Measurements from ENCODE around the gene ULK4.
A peak's percentile ranks its signal among the peaks of the same experiment; 100 is the strongest.
"Not testable (repeated sequence)": the region's sequence is repeated elsewhere in the genome, so short reads cannot be mapped to it uniquely, and the experiment has no call there.

The ULK4 gene

DNA sequence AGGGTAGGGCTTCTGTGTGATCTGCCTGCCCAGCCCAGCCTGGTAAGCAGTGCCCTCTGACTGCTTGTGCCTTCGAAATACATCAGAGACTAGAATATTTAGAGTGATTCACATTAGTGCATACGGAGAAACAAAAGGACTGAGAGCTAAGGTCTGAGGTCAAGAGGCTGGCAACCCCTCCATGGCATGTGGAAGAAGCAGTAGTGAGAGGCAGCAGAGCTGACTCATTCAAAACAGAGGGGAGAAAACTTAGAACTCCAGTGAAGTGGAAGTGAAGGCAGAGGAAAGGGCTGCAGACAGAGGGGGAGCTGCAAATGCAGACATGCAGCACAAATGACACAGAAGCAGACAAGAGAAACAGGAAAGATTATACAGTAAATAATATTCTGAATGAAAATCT, 61.6 kb downstream of the ULK4 start:
- DNase-seq (ENCODE audit: low read depth), result peak; percentile 37
- H3K4me3 ChIP-seq (replicated peaks; ENCODE audit: low read depth, low read length), result no peak overlapping the region

DNA sequence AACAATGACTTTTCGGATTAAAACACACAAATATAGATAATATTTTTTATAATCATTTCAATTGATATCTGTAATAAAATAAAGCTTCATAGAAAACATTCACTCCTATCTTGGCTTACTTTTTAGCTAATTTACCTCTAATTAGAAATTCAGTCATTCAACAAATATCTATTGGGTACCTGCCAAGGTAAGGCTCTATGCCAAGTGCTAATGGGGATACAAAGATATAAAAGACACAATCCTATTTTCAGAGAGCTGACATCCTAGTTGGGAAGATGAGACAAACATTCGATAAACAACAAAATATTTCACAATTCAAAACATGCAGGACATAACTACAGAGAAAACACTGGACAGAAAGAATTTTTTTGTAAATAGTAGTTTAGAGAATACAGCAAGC, 63.3 kb downstream of the ULK4 start:
- TF ChIP-seq, protein P1, sequence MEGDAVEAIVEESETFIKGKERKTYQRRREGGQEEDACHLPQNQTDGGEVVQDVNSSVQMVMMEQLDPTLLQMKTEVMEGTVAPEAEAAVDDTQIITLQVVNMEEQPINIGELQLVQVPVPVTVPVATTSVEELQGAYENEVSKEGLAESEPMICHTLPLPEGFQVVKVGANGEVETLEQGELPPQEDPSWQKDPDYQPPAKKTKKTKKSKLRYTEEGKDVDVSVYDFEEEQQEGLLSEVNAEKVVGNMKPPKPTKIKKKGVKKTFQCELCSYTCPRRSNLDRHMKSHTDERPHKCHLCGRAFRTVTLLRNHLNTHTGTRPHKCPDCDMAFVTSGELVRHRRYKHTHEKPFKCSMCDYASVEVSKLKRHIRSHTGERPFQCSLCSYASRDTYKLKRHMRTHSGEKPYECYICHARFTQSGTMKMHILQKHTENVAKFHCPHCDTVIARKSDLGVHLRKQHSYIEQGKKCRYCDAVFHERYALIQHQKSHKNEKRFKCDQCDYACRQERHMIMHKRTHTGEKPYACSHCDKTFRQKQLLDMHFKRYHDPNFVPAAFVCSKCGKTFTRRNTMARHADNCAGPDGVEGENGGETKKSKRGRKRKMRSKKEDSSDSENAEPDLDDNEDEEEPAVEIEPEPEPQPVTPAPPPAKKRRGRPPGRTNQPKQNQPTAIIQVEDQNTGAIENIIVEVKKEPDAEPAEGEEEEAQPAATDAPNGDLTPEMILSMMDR (IDR thresholded peaks at IDR 0.05; ENCODE audit: low read length, missing control alignments), result no peak
- no peak overlapping the region for H3K4me3 ChIP-seq (replicated peaks; ENCODE audit: low read depth, low read length)
- no peak for DNase-seq (ENCODE audit: low read depth)

More for the DNA sequence above, 61.6 kb downstream of the ULK4 start:
- TF ChIP-seq, protein P1 (IDR thresholded peaks at IDR 0.05; ENCODE audit: low read length, missing control alignments), result peak; percentile 3

DNA sequence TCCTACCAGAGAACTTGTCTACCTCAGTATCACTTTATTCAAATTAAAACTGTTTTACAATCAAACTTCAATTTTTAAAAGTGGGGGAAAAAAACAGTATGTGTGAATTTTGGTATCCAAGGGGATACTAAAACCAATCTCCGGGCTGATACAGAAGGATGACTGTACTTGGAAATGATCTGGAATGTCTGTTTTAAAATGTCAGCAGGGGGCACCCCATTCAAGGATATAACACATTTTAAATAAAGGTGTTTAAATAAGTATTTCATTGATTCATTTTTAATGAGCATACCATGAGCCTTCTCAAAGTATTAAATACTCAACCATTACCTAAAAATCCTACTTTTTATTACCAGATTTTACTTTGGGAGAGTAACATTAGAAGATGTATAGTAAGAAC, 67.9 kb downstream of the ULK4 start:
- H3K4me3 ChIP-seq (replicated peaks; ENCODE audit: low read depth, low read length), result no peak overlapping the region
- TF ChIP-seq, protein P1 (IDR thresholded peaks at IDR 0.05; ENCODE audit: low read length, missing control alignments), result peak; percentile 45
- peak; percentile 79 for DNase-seq (ENCODE audit: low read depth)

DNA sequence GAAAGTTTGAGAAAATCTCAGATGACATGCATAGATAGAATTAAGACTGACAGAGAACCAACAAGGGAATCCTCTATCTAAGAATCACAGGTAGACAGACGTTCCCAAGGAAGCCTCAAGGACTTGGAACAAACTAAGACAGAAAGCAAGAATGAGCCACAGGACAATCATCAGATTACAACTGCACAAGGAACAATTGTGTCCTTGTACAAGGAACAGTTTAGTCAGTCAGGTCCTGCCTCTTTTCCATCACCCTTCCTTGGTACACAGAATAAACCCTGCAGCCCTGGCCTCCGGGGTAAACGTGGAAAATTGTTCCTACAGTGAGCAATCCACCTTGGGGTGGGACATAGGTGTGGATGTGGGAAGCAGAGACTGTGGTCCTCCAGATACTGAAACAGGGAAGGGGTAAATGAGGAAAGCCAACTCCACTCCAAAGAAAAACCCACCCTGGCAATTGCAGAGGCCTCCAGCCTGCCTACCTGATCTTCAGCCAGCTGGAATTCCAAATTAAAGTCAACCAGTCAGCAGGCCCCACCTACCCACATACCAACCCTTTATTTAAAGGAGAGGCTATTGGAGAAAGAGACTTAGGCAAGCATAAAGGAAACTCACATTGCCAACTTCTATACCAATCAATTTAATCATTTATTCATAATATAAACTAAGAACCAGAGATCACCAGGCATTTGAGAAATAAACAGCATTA, 73.4 kb downstream of the ULK4 start:
- TF ChIP-seq, protein P1 (IDR thresholded peaks at IDR 0.05; ENCODE audit: low read length, missing control alignments), result no peak
- no peak for DNase-seq (ENCODE audit: low read depth)
- no peak overlapping the region for H3K4me3 ChIP-seq (replicated peaks; ENCODE audit: low read depth, low read length)

DNA sequence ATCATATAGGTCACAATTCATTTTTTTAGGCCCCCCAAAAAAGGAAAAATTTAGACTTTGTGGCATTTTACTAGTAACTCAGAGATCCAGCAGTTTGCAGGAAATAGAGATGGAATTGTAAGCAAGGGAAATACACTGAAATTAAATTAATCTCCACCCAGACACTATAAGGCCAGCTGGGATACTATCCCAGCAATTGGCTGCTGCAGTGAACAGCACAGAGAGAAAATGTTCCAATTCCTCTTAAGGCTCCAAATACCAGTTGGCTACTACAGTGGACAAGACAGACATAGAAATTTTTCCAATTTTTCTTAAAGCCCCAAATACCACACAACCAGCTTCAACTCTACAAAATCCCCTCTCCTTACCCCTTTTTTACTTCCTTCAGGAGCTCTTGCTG, 78.9 kb downstream of the ULK4 start:
- no peak for DNase-seq (ENCODE audit: low read depth)
- H3K4me3 ChIP-seq (replicated peaks; ENCODE audit: low read depth, low read length), result no peak overlapping the region
- TF ChIP-seq, protein P1 (IDR thresholded peaks at IDR 0.05; ENCODE audit: low read length, missing control alignments), result no peak

DNA sequence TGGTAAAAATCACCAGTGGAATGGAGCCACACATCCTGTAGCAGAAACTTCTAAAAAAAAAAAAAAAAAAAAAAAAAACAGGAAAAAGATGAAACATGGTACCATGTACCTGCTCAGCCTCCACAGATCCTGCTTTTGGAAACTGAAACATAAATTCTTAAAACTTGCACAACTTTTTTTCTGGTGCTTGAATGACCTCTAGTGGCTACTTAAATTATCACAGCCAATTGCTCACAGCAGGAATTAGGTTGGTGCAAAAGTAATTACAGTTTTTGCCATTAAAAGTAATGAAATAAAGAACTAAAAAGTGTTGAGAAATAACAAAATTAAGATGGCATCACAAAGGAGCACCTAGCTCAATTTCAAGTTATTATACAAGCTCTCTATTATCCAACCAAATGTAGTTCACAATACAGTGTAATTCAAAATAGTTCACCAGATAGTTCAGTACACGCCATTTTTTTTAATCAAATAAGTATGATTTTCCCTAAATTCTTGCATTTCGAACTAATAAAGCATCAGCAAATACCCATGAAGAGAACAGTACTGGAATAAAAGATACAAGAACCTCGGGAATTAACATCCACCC, 80.6 kb downstream of the ULK4 start:
- TF ChIP-seq, protein P1 (IDR thresholded peaks at IDR 0.05; ENCODE audit: low read length, missing control alignments), result peak; percentile 58
- DNase-seq (ENCODE audit: low read depth), result peak; percentile 67
- H3K4me3 ChIP-seq (replicated peaks; ENCODE audit: low read depth, low read length), result no peak overlapping the region

DNA sequence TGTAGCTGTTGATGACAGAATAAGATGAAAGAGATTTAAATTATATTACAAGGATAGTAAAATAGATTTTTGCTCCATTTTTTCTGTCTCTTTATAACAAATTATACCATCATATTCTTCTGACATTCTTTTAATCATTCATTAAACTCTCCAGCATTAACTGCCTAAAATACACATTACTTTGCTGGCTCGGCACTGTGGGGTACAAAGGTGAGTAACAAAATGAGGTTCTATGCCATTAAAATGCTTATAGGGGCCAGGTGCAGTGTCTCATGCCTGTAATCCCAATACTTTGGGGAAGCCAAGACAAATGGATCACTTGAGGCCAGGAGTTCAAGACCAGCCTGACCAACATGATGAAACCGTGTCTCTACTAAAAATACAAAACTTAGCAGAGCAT, 81.5 kb downstream of the ULK4 start:
- TF ChIP-seq, protein P1 (IDR thresholded peaks at IDR 0.05; ENCODE audit: low read length, missing control alignments), result no peak
- H3K4me3 ChIP-seq (replicated peaks; ENCODE audit: low read depth, low read length), result no peak overlapping the region
- no peak for DNase-seq (ENCODE audit: low read depth)

DNA sequence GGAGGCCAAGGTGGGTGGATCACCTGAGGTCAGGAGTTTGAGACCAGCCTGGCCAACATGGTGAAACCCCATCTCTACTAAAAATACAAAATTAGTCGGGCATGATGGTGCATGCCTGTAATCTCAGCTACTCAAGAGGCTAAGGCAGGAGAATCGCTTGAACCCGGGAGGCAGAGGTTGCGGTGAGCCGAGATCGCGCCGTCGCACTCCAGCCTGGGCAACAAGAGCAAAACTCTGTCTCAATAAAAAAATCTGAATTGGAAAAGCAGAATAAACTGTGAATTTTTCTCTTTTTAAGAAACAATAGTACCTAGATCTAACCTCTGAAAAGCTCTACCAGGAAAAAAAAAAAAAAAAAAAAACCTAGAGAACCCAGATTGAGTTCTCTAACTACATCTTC, 84.2 kb downstream of the ULK4 start:
- H3K4me3 ChIP-seq (replicated peaks; ENCODE audit: low read depth, low read length); DNase-seq (ENCODE audit: low read depth): not testable (repeated sequence)
